ENCODE data around the gene CLEC3A.
"Not testable (repeated sequence)": the region's sequence is repeated elsewhere in the genome, so short reads cannot be mapped to it uniquely, and the experiment has no call there.

Gene CLEC3A

DNA sequence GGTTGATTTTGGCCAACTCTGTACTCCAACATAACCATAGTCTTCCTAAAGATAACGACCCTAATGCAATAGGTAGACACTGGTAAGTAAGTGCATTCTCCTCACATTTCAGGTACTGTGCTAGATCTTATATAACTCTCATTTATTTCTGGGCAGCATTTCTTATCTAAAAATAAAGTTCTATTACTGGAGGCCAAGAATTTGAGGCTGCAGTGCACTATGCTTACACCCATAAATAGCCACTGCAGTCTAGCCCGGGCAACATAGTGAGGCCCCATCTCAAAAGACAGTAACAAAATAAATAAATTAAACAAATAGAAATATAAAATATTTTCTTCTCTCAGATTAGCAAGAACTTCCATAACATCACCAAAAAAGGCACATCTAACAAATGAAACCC, 12.7 kb downstream of the CLEC3A start:
- no peak for DNase-seq

DNA sequence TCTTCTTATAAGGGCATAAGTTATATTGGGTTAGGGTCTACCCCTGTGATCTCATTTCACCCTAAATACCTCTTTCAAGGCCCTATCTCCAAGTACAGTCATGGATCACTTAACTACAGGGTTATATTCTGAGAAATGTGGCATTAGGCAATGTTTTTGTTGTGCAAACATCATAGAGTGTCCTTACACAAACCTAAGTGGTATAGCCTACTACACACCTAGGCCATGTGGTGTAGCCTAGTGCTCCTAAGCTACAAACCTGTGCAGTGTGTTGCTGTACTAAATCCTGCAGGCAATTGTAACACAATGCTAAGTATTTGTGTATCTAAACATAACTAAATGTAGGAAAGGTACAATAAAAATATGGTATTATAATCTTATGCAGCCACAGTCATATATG, 18.0 kb downstream of the CLEC3A start:
- DNase-seq, result no peak

DNA sequence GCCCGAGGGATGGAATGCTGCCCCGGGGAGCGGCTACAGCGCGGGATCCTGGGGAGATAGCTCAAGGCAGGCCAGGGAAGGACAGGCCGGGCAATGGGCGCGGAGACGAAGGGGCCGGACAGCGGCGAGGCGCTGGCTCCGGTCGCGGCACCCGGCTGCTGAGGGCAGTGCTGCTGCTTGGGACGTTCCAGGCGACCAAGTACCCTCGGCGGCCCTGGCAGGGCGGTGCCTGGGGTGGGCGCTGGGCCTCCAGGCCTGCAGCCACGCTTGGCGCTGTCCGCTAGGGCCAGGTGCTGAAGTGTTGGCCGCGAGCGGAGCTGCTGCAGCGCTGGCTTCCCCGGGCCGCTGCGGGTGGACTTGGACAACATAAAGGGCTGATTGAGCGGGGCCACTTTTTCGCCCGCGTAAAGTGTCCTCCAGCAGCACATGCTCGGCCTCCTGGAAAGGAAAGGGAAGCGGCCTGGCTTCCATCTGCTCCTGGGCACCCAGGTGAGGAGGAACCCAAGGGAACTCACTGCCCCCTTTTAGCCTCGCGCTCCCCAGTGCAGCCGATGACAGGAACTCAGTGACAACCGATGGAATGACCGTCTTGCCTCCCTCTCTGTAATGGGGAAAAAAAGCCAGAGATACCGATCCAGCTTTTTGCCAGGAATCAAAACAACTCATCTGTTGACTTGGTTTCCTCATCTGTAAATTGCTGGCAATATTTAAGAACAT, 23.7 kb downstream of the CLEC3A start:
- peak; percentile 12 for DNase-seq

DNA sequence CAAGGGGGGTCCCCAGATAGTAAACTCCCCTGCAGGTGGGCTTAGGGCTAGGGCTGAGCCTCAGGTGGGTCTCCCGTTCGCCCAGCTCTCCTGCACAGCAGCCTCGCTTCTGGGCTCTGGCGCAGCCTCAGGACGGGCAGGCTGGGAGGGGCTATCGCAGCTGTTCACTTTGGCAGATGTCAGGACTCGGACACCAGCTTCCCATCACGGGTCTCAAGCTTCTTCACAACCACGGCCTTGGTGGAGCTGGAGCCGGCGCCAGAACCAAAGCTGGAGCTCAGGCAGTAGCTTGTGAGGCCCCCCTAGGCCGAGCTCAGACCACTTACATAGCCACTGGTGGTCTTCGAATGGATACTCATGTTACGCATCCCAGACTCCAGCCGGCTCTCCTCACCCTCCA, 26.0 kb downstream of the CLEC3A start:
- DNase-seq, result no peak

DNA sequence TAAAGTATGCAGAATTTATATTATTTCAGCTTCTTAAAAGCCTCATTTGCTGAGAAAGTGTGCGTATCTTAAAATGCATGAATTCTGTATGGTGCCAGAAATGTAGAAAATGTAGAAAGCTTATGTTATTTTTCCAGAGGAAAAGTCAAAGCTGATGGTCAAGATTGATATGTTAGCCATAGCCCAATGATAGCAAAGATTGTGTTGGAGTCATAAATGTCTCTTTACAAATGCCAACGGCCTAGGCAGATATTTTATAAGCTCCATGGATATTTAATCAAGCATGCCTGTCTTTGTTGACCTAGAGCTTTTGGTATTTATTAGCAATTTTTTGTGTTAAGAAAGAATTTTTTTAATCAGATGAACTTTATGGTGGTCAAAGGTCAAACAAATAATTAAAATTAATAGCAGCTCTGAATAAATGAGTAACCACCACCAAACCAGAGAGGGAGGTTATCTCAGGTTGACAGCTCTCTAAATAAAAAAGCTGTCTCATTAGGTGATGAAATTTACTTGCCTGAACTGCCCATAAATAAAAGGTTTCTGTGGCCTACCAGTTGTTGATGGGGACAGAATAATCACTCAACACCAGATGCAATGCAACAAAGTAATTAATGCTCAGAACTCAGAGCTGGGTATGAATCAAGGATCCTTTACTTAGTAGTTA, 28.5 kb downstream of the CLEC3A start:
- DNase-seq, result no peak

DNA sequence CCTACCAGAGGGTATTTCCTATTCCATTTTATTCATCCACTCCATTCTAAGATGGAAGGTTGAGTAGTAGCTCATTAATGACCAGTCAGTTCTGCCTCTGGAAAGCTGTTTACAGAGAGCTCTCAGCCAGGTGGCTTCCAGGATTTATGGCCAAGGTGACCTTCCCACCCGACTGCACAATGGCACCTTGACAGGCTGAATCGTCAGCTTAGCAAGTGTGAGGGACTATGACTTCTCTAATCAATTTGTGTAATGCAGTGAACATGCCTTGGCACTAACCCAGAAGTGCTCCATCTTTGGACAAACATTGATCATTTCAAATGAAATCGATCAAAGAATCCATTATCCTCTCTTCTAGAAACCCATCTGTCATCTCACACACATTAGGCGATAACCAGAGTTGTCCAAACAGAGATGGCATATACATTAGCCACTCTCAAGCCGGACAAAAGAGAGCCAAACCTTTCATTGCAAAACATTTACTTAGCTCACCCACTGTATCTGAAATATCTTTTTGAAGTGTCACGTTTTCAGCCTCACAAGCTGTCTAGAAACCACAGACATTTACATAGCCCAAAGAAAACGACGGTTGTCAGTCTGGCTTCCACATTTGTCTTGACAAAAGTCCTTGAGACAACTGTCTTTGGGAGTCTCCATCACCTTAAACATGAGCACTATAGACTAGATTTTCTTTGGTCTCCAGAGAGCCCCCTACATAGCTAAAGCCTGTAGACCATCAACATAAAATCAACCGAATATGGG, 35.6 kb downstream of the CLEC3A start:
- DNase-seq, result no peak

DNA sequence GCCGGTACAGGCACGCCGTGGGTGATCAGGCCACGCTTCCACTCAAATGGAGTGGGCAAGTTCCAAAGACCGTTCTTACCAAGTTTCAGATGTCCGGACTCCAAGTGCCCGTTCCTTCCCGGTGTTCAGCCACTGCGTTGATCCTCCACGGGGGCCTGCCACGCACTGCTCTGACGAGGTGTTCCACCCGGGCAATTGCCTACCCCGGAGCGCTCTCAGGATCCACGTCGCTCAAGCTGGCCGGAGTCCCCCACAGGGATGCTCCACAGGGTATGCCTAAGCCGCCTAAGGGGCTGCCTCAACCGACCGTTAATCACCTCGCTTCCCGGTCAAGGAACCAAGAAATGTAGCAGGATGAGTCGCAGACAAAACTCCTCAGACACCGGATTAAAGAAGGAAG, 37.5 kb downstream of the CLEC3A start:
- not testable (repeated sequence) for DNase-seq

DNA sequence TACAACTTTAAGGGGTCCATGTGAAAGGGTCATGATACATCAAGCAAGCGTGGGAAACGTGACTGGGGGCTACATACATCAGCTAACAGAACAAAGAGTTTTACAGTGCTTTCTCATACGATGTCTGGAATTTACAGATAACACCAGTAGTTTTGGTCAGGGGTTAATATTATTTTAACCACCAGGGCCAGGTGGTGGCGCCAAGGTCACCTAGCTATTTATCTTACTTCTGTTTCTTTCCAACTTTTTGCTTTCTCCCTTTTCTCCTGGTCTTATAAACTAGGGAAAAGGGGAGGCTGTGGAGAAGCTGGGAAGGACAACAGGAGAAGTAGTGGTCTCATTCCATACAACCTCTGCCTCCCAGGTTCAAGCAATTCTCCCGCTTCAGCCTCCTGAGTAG, 37.9 kb downstream of the CLEC3A start:
- no peak for DNase-seq

DNA sequence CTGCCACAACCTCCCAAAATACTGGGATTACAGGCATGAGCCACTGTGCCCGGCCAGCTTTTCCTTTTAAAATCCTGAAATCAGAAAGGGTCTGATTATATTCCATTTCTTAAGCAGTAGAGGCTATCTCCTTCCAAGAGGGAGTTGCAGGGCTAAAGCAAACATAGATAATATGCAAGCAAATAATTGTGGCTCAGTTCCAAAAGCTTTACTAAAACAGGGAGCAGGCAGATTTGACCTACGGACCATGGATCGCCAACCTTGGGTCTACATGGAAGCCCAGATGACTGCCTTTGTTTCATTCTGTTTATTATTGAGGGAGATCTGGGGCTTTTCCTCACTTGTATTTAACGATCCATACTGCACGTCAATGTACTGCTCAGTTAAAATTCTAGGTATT, 38.5 kb downstream of the CLEC3A start:
- DNase-seq, result no peak

DNA sequence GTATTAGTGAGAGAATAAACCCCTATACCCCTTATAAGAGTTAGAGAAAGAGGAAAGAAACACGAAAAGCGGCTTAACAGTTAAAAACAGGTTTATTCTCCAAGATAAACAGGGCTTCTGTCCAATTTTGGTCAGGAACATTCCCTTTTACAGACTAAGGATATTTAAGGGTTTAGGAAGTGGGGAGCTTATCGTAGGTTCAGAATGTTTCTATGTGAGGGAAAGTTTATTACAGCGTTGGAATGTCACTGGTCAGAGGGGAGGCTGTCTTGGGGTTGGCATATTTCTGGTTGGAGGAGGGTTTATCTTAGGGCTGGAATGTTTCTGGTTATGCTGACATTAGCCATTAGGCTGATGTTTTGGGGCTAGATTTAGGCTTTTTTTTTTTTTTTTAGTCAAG, 43.0 kb downstream of the CLEC3A start:
- DNase-seq, result no peak

DNA sequence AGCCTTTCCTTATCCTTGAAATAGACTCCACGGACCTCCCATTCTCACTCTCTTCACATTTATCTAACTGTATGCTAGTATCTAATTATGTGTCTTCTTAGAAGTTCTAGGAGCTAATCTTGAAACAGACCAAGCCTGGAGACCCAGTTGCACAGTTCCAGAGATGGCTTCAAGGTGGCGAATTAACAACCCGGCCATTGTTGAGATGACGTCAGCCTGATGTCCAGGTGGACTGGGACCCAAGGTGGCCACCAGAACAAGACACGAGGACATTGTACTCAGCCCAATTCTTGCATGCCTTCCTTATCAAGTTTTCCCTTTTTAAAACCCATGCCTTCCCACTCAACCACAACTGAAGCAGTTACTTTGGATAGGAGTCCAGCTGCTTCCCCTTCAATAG, 47.6 kb downstream of the CLEC3A start:
- no peak for DNase-seq

DNA sequence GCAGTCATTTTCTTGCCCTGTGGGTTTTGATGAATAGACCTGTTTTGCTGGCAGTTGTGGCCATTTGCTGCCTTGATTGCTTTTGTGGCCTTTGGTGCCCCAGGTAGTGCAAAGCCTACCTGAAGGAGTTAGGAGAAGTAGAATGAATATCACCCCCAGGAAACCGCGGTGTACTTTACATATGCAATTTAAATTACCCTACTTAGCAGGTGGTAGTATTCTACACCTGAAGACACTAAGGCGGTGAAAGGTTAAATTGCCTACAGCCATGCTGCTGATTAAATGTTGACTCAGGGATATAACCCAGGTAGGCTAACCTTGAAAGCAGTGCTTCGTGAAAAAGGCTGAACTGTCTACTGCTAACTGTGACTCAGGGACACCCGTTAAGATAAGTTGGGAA, 49.9 kb downstream of the CLEC3A start:
- DNase-seq, result no peak

DNA sequence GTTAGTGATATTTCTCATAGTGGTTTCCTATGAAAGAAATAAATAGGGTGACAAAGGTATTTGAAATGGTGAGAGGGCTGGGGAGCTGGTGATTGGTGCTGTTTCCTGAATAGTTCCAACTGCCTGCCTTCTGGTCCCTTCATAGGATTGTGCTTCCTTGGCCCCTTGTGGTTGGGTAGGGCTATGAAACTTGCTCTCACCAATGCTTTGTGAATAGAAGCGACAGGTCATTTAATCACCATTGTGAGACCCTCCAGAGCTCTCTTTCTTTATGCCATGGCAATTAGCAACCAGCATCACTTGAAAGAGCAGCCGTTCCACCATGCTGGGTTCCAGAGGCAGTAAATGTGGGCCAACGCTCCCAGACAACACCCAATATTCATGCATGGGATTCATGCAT, 53.5 kb downstream of the CLEC3A start:
- no peak for DNase-seq

DNA sequence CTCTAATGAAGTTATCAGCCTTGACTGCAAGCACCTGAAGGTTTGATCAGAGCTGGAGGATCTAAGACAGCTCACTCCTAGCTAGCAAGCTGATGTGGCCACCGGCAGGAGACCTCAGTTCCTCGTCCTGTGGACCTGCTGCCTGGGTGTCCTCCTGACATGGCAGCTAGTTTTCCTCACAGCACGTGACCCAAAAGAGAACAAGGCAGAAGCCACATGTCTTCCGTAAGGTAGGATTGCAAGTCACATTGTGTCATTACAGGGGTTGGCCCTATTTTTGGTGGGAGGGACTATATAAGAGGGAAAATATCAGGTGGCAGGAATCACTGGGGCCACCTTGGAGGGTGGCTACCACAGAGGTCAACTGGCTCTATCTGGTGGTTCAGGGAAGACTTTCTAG, 59.0 kb downstream of the CLEC3A start:
- DNase-seq, result no peak
